Activated naive CD8-positive, alpha-beta T cell treated with anti-CD3 and anti-CD28 coated beads, Interleukin-2, amount 50 U/mL, for 16 hours (primary cell): ENCODE data around the gene ARL17B.
"Not testable (repeated sequence)": the region's sequence is repeated elsewhere in the genome, so short reads cannot be mapped to it uniquely, and the experiment has no call there.

Experiments used
- DNase-seq: peaks from one replicate; pipeline ENCODE4 v3.0.0-alpha.2; 2020; ENCODE audit warnings: low read depth, low spot score

ARL17B gene

DNA sequence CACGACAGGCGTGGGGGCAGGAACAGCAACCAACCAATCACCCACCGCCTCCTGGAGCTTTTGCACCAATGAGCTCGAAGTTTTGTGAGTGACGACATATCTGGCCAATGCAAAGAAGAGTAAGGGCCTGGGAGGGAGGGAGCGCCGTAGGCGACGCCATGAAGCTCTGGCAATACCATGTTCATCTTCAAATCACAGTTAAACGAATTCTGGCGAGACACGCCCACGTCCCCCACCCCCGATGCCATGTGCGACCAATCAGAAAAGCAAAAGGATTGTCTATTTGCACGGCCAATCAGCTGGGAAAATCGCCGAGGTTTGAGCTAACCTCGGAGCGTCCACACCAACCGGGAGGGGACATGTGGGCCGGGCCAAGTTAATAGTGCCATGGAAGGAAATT lies at the start of gene ARL17B:
ARL17B (minus strand) TSS at position 12 of the 400 bp plus-strand sequence. CDS start 3,369 bp downstream, outside the sequence.
- peak; percentile 62 for DNase-seq

DNA sequence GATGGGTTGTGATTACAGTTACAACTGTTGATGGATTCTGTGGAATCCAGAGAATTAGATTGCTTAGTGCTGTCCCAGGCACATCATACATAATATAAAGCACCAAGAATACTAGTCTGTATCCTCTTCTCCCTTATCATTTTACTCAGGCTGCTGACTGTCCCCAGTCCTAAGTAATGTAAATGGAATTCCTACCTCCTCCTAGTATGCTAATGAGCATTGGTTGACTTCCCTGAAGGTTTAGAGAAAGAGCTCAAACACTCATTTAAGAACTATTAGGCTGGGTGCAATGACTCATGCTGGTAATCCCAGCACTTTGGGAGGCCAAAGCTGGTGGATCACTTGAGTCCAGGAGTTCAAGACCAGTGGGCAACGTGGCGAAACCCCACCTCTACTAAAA lies 48.3 kb upstream of the ARL17B start:
- DNase-seq: not testable (repeated sequence)

DNA sequence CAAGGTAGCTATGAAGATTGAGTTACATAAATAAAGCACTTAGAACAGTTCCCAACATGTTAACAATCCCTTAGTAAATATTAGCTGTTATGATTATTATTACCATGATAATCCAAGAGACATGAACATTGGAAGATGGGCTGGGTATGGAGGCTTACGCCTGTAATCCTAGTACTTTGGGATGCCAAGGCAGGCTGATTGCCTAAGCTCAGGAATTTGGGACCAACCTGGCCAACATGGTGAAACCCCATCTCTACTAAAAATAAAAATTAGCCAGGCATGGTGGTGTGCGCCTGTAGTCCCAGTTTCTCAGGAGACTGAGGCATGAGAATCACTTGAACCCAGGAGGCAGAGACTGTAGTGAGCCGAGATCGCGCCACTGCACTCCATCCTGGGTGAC lies 45.6 kb upstream of the ARL17B start:
- not testable (repeated sequence) for DNase-seq

DNA sequence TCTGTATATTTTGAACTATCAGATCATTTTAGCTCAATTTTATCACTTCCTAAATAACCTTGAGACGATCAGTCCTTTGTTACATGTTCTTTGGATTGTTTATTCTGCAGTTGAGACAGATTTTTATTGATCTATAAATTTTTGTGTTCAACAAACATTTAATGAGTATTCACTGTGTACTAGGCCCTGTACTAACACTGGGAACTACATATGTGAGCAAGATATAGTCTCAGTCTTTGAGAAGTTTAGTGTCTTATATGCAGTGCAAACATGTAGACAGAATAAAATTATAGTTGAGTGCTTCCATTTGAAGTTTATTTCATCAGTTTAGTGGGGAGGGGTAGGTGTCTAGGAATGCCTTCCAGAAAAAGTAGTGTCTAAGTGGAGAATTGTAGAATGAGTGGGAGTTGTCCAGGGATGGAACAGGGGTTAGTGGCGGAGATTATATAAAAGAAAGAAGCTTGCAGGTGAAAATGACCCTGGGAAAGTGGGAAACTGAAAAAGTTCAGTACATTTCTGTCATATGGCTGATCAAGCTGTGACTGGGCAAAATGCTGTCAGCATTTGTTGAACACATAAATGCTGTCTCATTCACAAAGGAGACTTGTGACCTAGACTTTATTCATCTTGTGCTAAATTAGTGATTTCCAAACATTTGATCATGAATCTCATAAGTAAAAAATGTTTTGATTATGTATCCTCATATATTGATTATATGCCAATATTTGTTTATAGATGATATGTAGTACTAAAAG lies 39.6 kb upstream of the ARL17B start:
- DNase-seq: not testable (repeated sequence)

DNA sequence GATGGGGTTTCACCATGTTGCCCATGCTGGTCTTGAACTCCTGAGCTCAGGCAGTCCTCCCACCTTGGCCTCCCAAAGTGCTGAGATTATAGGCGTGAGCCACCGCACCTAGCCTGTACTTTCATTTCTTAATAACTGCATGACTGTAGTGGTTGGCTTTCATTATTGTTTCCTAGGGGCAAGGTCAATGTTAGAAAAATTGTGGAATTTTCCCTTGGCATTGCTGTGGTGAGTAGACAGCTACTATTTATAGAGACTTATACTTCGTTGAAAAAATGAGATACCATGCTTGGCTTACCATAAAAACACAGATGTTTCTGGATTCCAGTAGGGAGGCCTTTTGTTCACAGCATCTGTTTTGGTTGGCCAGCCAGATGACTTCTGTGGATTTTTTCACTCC lies 39.0 kb upstream of the ARL17B start:
- DNase-seq: not testable (repeated sequence)

DNA sequence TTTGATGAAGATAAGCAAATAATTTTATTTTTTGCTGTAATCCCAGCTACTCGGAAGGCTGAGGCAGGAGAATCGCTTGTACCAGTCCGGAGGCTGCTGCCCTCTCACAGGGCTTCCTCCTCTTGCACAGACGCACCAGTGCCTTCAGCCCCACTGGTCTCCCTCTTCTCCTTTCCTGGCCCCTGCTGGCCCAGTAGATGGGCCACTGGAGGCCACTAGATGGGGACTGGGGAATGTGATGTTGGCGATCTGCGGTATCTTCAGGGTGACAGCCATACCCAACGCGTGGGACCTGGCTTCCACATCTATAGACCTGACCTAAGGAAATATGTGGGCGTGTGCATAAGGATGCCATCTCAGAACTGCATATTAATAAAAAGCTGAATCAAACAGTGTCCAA lies 38.4 kb upstream of the ARL17B start:
- not testable (repeated sequence) for DNase-seq

DNA sequence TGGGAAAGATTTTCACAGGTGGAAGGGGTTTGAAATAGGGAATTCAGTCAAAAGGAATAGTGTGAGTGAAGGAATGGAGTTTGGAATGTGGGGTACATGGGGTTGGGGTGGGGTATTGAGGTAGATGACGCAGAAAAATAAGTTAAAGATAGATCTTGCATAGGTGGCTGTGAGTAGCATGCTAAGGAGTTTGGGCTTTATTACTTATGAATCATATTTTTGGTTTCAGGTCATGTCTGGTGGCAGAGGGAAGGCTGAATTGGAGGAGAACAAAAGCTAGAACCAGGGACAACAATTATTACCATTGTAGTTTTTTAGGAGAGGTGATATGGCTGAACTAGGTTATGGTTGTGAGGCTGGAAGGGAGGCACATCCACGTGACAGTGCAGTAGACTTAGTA lies 34.7 kb upstream of the ARL17B start:
- DNase-seq: not testable (repeated sequence)

DNA sequence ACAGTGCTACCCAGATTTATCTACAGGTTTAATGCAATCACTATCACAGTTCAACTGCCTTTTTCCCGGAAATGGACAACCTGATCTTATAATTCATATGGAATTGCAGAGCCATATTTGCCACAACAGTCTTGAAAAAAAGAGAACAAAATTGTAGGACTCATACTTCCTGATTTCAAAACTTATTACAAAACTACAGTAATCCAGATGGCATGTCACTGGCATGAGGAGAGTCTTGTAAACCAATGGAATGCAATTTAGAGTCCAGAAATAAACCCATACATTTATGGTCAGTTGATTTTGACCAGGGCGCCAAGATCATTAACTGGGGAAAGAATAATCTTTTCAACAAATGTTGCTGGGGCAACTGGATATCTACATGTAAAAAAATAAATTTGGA lies 32.1 kb upstream of the ARL17B start:
- not testable (repeated sequence) for DNase-seq

DNA sequence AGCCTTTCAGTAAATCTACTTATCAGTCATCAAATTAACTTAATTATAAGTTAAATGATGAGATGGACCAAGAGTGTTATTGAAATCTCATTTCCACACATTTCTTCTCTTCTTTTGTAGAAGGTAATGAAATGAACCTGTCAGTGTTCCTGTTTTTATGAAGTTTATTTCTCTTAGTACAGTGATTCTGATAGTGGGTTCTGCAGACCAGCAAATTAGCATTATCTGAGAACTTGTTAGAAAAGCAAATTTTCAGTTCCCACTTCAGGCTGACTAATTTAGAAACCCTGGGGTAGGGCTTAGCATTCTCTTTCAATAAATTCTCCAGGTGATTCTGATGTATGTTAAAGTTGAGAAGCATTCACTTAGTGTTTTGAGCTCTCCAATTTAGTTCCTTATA lies 23.9 kb upstream of the ARL17B start:
- DNase-seq: not testable (repeated sequence)

DNA sequence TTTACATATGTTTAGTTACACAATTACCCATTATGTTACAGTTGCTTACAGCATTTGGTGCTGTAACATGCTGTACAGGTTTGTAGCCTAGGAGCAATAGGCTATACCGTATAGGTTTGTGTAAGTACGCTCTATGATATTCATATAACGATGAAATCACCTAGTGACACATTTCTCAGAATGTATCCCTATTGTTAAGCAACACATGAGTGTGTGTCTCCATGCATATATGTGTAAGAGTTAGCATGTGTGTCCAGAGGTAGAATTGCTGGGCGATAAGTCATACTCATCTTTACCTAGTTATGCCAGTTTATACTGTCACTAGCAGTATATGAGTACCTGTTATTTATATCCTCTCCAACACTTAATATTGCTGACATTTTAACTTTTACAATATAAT lies 21.6 kb upstream of the ARL17B start:
- not testable (repeated sequence) for DNase-seq

DNA sequence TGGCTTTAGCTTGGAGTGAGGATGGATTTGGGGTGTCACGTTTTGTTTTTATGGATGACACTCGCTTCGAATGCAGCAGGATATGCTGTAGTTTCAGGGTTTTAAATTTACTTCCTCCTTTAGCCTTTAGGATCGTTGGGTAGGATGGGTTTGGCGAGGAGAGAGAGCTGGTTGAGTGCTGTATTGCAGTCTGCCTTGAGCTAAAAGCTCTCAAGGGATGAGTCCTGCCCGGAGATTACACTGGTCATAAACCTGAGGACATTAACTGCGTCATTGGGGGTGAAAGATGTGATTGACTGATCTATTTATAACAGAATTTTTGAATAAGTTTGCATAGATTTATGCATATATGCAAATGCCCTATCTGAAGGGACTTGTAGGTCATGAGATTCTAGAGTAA lies 11.9 kb upstream of the ARL17B start:
- not testable (repeated sequence) for DNase-seq

DNA sequence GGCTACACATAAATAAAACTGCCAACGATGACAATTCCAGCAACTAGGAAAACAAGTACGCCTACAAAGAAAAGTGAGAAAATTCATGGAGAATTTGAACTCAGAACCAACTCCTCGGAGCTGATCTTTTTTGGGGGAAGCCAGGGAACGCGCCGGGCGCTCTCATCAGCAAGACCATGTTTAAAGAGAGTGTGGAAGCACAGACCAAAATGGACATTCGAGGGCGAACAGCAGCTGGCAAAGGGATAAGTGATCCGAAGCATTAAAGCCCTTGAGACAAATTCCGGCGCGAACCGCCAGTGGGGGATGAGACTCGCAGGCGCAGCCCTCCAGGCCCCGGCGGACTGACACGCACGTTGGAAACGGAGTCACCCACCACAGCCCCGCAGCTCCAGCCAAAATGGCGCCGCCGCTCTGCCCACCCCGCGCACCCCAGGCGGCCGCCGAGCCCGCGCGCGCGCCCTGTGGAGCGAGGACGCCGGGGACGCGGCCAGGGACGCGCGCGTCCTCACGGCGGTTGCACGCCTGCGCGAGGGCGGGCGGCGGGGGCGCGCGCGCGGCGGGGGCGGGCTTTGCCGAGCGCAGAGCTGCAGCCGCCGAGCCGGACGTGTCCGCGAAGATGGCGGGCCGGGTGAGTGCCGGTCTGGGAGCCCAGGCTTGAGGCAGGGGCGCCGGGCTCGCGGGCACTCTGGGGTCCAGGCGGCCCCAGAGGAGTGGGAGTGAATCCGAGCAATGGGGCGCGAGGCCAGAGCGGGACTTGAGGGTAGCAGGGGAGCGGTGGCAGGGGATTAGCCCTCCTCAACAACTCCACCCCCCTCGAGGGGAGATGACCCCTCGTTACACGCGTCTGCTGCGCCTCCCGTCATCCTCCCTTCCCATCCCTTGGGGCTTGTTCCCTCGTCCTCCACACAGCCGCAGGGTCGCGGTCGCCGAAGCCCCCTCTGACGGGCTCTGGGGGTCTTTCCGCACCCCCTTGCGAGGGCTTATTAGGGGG lies 11.0 kb upstream of the ARL17B start:
- not testable (repeated sequence) for DNase-seq

DNA sequence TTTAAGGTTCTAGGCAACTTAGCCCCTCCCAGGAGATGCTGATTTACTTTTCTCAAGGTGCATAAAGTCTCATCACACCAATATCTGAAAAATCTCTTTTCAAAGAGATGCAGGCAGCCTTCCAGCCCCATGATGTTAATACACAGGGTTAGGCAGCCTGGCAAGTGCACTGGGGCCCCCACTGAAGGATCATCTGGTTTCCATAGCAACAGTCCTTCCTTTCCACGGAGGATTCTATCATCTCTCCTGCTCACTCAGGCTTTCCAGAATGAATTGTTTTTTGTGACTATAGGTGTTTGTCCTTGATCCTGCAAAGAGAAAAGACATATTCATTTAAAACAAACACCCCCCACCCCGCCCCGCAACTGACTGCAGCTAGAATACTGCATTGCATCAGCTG lies 6.0 kb upstream of the ARL17B start:
- DNase-seq: not testable (repeated sequence)

DNA sequence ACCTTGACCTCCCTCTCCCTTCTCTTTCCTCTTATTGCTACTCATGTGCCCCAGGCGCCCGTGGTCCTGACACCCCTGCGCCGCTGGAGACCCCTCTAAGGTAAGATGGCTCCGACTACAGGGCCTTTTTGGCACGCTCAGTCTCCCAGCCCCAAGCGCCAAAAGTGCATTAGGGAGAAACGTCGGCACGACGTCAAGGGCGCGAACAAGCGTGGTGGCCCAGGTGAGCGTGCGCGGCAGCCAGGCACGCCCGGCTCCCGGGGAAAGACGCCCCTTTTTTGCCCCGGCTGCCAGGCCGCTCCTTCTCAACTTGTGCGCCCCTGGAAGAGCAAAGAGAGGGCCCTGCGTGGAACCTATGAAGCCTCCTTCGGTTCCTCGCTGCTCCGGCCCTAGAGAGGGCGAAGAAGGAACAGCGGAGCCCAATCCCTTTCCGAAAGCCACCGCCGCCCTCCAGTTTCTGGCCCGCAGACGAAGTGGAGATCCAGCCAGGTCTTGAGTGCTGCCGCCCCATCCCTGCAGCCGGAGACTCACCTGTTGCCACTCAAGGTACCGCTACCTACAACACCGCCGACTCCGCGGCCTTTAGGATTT lies 326 bp downstream of the ARL17B start:
- DNase-seq: not testable (repeated sequence)

DNA sequence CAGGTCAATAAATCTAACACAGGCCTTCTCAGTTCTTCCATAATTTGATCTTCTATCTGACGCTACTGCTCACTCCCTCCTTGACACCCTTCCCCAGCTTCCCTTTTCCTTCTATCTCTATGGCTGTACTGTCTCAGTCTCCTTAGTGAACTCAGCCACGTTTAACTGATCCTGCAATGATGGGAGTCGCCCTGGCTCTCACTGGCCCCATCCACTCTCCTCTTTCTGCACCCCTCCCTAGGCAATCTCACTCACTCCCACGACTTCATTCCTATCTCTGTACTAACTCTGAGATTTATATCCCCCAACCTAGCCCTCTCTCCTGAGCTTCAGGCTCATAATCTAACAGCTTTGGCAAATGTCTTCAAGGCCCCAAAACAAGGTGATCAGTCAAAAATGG lies 7.7 kb downstream of the ARL17B start:
- not testable (repeated sequence) for DNase-seq

DNA sequence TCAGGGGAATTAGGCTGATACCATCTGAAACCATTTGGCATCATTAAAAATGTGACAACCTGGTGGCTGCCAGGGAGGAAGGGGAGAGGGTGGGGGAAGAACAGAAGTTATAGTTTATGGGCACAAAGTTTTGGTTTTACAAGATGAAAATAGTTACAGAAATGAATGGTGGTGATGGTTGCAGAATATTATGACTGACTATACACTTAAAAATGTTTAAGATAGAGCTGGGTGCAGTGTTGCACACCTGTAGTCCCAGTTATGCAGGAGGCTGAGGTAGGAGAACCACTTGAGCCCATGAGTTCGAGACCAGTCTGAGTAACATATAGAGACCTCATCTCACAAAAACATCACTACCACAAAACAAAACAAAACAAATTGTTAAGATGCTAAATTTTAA lies 12.5 kb downstream of the ARL17B start:
- DNase-seq: not testable (repeated sequence)

DNA sequence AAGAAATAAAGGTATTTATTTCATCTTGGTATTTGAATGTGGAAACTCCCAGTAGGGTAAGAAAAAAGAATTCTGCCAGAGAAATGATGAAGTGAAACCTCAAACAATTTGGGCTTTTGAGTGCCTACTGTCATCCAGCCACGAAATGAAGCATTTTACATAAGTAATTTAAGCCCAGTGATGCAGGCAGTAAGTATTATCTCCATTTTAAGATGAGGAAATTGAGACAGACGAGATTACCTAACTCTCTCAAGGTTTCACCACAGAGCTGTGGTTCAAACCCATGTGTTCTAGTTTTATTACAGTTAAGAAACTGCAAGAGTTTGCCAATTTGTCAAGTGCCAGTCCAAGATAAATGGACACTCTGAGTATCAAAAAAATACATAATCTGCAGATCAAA lies 13.2 kb downstream of the ARL17B start:
- not testable (repeated sequence) for DNase-seq

DNA sequence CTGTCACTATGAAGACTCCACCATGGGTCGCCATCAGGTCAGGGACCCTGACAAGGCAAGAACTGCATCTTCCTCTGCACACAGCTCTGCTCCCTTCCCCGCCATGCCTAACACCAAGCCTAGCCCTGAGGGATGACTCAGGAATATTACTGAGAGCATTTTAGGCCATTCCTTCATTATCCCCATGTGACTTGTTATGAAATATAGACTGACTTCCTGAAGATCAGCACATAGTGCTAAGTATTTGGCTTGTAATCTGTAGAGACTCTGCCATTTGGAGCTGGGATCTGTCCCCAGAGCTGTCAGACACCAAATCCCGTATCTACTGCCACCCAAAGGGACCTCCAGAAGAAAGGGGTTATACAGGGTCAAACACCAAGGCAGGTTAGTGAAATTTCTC lies 19.4 kb downstream of the ARL17B start:
- DNase-seq: not testable (repeated sequence)

DNA sequence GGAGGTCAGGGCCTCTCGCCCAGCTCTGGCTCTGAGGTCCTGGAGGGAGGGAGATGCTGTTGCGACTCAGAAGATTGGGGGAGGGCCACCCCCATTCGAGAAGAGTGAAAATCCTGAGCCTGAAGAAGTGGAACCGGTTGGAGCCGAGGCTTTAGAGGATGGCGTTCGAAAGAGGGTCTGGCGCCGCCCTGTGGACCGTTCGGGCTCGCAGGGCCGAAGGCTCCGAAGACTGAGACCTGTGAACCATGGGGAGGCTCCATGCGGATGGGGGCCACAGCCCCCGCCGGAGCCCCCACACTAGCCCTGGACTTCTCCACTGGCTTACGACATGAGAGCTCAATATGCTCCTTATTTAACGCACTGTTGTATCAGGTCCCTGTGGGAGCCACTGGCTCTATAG lies 20.3 kb downstream of the ARL17B start:
- not testable (repeated sequence) for DNase-seq

DNA sequence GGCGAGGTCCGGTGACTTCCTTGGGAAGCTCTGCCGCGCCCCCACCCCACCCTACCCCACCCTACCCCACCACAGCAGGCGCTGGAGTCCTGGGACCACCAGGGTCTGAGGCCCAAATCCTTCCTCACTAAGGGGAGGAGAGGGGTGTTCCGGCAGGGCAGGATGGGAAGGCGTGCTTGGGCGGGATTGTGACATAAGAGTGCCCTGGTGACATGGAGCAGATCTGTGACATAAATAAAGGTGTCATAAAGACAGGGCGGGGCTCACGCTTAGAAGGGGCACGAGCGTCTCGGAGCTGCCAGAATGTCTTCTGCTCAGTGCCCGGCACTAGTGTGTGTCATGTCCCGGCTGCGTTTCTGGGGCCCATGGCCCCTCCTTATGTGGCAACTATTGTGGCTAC lies 66.7 kb downstream of the ARL17B start, which contains the start of gene LRRC37A:
LRRC37A (plus strand) TSS at position 301 of the 400 bp plus-strand sequence; CDS start at position 304, 3 bp downstream.
- DNase-seq: not testable (repeated sequence)

DNA sequence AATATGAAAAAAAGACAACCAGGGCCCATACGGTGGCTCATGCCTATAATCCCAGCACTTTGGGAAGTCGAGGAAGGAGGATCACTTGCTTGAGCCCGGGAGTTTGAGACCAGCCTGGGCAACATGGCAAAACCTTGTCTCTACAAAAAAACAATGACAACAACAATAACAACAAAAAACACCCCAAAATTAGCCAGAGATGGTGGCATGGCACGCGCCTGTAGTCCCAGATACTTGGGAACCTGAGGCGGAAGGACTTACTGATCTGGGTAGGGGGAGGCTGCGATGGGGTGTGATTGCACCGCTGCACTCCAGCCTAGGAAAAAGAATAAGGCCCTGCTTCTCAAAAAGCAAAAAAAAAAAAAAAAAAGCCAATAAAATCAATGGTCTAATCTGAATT lies 69.9 kb downstream of the ARL17B start:
- not testable (repeated sequence) for DNase-seq
